DOHH2 (cell line): ENCODE measurements around the gene RBMS3.

Source experiments
- H3F3A ChIP-seq: fragments of 200-600 bp; sonication (generic), shearing (Covaris generic); 2 replicates; pipeline ENCODE4 v1.6.0; 2016; ENCODE audit warnings: antibody characterized with exemption, mild to moderate bottlenecking; ENCODE audit not compliant: control insufficient read depth, insufficient read depth
- H3K27ac ChIP-seq: fragments of 200-600 bp; sonication (generic); 2 replicates; pipeline ENCODE4 v1.5.1; 2014; ENCODE audit warnings: low read depth, mild to moderate bottlenecking, low read length, moderate library complexity
- H3K27me3 ChIP-seq: fragments of 200-600 bp; sonication (generic); 2 replicates; pipeline ENCODE4 v1.6.1; 2014; ENCODE audit warnings: mild to moderate bottlenecking, low read length, mixed read lengths; ENCODE audit not compliant: control insufficient read depth
- H3K36me3 ChIP-seq: fragments of 200-600 bp; sonication (generic); 2 replicates; pipeline ENCODE4 v1.6.1; 2014; ENCODE audit warnings: mild to moderate bottlenecking, low read length, moderate library complexity, mixed read lengths; ENCODE audit not compliant: control insufficient read depth
- H3K4me1 ChIP-seq: fragments of 200-600 bp; sonication (generic); 2 replicates; pipeline ENCODE4 v1.6.1; 2014; ENCODE audit warnings: mild to moderate bottlenecking, low read length, mixed read lengths; ENCODE audit not compliant: control insufficient read depth
- H3K4me2 ChIP-seq: fragments of 200-600 bp; sonication (generic); 2 replicates; pipeline ENCODE4 v1.6.0; 2014; ENCODE audit warnings: mild to moderate bottlenecking, low read length, moderate library complexity
- H3K4me3 ChIP-seq: fragments of 200-600 bp; sonication (generic); 2 replicates; pipeline ENCODE4 v1.5.1; 2014; ENCODE audit warnings: mild to moderate bottlenecking, low read length, mixed read lengths
- H3K79me2 ChIP-seq: fragments of 200-600 bp; sonication (generic); 2 replicates; pipeline ENCODE4 v1.6.1; 2014; ENCODE audit warnings: mild to moderate bottlenecking, low read length, mixed read lengths; ENCODE audit not compliant: control insufficient read depth
- H3K9me2 ChIP-seq: fragments of 200-600 bp; sonication (generic); replicated peaks from 2 replicates; pipeline ENCODE4 v1.6.1; 2014; ENCODE audit warnings: mild to moderate bottlenecking, low read length, mixed read lengths; ENCODE audit not compliant: control insufficient read depth
- H3K9me3 ChIP-seq: fragments of 200-600 bp; sonication (generic); 2 replicates; pipeline ENCODE4 v1.6.1; 2014; ENCODE audit warnings: antibody characterized with exemption, low read length, mixed read lengths; ENCODE audit not compliant: control insufficient read depth, insufficient read depth
- H4K20me1 ChIP-seq: fragments of 200-600 bp; sonication (generic); 2 replicates; pipeline ENCODE4 v1.6.0; 2014; ENCODE audit warnings: low read depth, mild to moderate bottlenecking, antibody characterized with exemption, low read length, moderate library complexity; ENCODE audit not compliant: control insufficient read depth, insufficient read depth
- CTCF ChIP-seq: fragments of 200-600 bp; sonication (generic); IDR thresholded peaks from one replicate; pipeline ENCODE4 v1.5.1; 2014; ENCODE audit warnings: antibody characterized with exemption, mild to moderate bottlenecking, low read depth, low read length; ENCODE audit not compliant: poor library complexity, severe bottlenecking
- EZH2phosphoT487 ChIP-seq: fragments of 200-600 bp; sonication (generic); IDR thresholded peaks from 2 replicates; pipeline ENCODE4 v1.6.1; 2017; ENCODE audit warnings: borderline replicate concordance, mild to moderate bottlenecking, antibody characterized with exemption, low read length, moderate library complexity, mixed read lengths

RBMS3 gene

GRCh38 chr3:29695643-29696198 lies 414.9 kb downstream of the RBMS3 start:
- H3K27ac ChIP-seq = no peak overlapping the region
- TF ChIP-seq EZH2phosphoT487 (no peak), CTCF (no peak)
- no peaks in the 10 kb centered on the region for H3K27me3 ChIP-seq
- no peaks in the 10 kb centered on the region for H4K20me1 ChIP-seq
- no peaks in the 10 kb centered on the region for H3K9me2 ChIP-seq
- H3K4me1 ChIP-seq = no peaks in the 10 kb centered on the region
- no peak overlapping the region for H3K4me3 ChIP-seq
- H3K36me3 ChIP-seq = no peaks in the 10 kb centered on the region
- H3F3A ChIP-seq = no peaks in the 10 kb centered on the region
- H3K9me3 ChIP-seq = no peaks in the 10 kb centered on the region
- no peaks in the 10 kb centered on the region for H3K79me2 ChIP-seq
- H3K4me2 ChIP-seq = no peak overlapping the region

- no peaks in the 10 kb centered on the region for H3K4me1 ChIP-seq
- no peaks in the 10 kb centered on the region for H3K36me3 ChIP-seq
- TF ChIP-seq EZH2phosphoT487 (no peak), CTCF (no peak)
- no peaks in the 10 kb centered on the region for H3F3A ChIP-seq
- H4K20me1 ChIP-seq = no peaks in the 10 kb centered on the region
- no peak overlapping the region for H3K4me3 ChIP-seq
- no peaks in the 10 kb centered on the region for H3K9me2 ChIP-seq
- H3K27ac ChIP-seq = no peak overlapping the region
- no peaks in the 10 kb centered on the region for H3K27me3 ChIP-seq
- no peak overlapping the region for H3K4me2 ChIP-seq
- H3K9me3 ChIP-seq = no peaks in the 10 kb centered on the region
- H3K79me2 ChIP-seq = no peaks in the 10 kb centered on the region
These were observed 415.4 kb downstream of the RBMS3 start for GRCh38 chr3:29696311-29696710.

- no peaks in the 10 kb centered on the region for H3K79me2 ChIP-seq
- no peaks in the 10 kb centered on the region for H3F3A ChIP-seq
- no peaks in the 10 kb centered on the region for H3K36me3 ChIP-seq
- no peaks in the 10 kb centered on the region for H4K20me1 ChIP-seq
- no peak overlapping the region for H3K4me3 ChIP-seq
- no peak overlapping the region for H3K27ac ChIP-seq
- TF ChIP-seq CTCF = no peak
- no peak for TF ChIP-seq EZH2phosphoT487
- H3K27me3 ChIP-seq = no peaks in the 10 kb centered on the region
- H3K9me2 ChIP-seq = no peaks in the 10 kb centered on the region
- H3K4me2 ChIP-seq = no peak overlapping the region
- no peaks in the 10 kb centered on the region for H3K4me1 ChIP-seq
- H3K9me3 ChIP-seq = no peaks in the 10 kb centered on the region; the same call in 1 of the 2 replicates
These were observed 417.1 kb downstream of the RBMS3 start for GRCh38 chr3:29697989-29698388.

- no peaks in the 10 kb centered on the region for H3K4me1 ChIP-seq
- H3K4me2 ChIP-seq = no peak overlapping the region
- H3F3A ChIP-seq = no peaks in the 10 kb centered on the region
- H3K36me3 ChIP-seq = no peaks in the 10 kb centered on the region
- no peaks in the 10 kb centered on the region for H3K9me2 ChIP-seq
- H3K9me3 ChIP-seq = no peaks in the 10 kb centered on the region; the same call in 1 of the 2 replicates
- no peaks in the 10 kb centered on the region for H3K79me2 ChIP-seq
- no peak for TF ChIP-seq CTCF
- TF ChIP-seq EZH2phosphoT487 = no peak
- H3K4me3 ChIP-seq = no peak overlapping the region
- H3K27me3 ChIP-seq = no peaks in the 10 kb centered on the region
- H3K27ac ChIP-seq = no peak overlapping the region
- H4K20me1 ChIP-seq = no peaks in the 10 kb centered on the region
These were observed 419.4 kb downstream of the RBMS3 start for GRCh38 chr3:29700256-29700655.
